PC-9 (cell line): Measurements from ENCODE around the gene BFSP2.

Source experiments
- EZH2 ChIP-seq: fragments of 200-600 bp; sonication (generic); IDR thresholded peaks from 2 replicates; pipeline ENCODE4 v1.8.0; 2017; ENCODE audit warnings: antibody characterized with exemption, low read depth
- TF ChIP-seq, protein P1 (sequence below): fragments of 200-600 bp; sonication (generic); conservative IDR thresholded peaks from 2 replicates; pipeline ENCODE4 v1.6.1; 2017; ENCODE audit warnings: mixed run types, antibody characterized with exemption, mild to moderate bottlenecking, moderate library complexity

- TF ChIP-seq, protein P1, sequence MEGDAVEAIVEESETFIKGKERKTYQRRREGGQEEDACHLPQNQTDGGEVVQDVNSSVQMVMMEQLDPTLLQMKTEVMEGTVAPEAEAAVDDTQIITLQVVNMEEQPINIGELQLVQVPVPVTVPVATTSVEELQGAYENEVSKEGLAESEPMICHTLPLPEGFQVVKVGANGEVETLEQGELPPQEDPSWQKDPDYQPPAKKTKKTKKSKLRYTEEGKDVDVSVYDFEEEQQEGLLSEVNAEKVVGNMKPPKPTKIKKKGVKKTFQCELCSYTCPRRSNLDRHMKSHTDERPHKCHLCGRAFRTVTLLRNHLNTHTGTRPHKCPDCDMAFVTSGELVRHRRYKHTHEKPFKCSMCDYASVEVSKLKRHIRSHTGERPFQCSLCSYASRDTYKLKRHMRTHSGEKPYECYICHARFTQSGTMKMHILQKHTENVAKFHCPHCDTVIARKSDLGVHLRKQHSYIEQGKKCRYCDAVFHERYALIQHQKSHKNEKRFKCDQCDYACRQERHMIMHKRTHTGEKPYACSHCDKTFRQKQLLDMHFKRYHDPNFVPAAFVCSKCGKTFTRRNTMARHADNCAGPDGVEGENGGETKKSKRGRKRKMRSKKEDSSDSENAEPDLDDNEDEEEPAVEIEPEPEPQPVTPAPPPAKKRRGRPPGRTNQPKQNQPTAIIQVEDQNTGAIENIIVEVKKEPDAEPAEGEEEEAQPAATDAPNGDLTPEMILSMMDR = no peak
- TF ChIP-seq EZH2 = no peak
Observed at GRCh38 chr3:133364704-133365103, 35.2 kb upstream of the BFSP2 start.
